HepG2 (cell line): ENCODE data around the gene ARFIP1. TPM values are rescaled to one million over a fixed set of nuclear protein-coding genes. Genes with fewer than 3 reads are reported as not detected.
A peak's percentile ranks its signal among the peaks of the same experiment; 100 is the strongest.

Experiments used
- ATAC-seq: fragments of 200-7000 bp; cut with Tn5 transposase; 3 replicates; pipeline ENCODE4 v1.9.1; 2020; ENCODE audit warnings: mild to moderate bottlenecking, moderate library complexity
- BruUV-seq: library from RNA; stranded (reverse); fragments of 400-500 nt; replicated peaks from 2 replicates; lab custom pipeline; 2021; lab: Mats Ljungman, UMichigan
- CTCF ChIA-PET: fragments of 300-600 bp; formaldehyde crosslinking; extraction: SDS; loops from one replicate; lab custom pipeline; 2021; ENCODE audit warnings: low total read pairs, inconsistent platforms, low intra/inter-chr PET ratio; lab: Yijun Ruan, JAX
- POLR2A ChIA-PET: fragments of 350-600 bp; sonication (Branson Sonifier 250); formaldehyde crosslinking; loops from one replicate; lab custom pipeline; 2020; ENCODE audit warnings: antibody characterized with exemption, inconsistent platforms; lab: Yijun Ruan, JAX
- DNase-seq: peaks from one replicate; pipeline ENCODE4 v3.0.0-alpha.2; 2015; ENCODE audit warnings: low spot score
- FAIRE-seq: peaks from 3 replicates; lab custom pipeline; 2011; peaks lifted over from hg19 to GRCh38; lab: Jason Lieb, UNC
- H2AFZ ChIP-seq: one replicate; pipeline ENCODE4 v1.6.1; 2011; ENCODE audit warnings: low read length, inconsistent platforms
- H3K27ac ChIP-seq: fragments of 300-600 bp; 3 replicates; pipeline ENCODE4 v1.8.0; 2011; ENCODE audit warnings: mixed run types, mild to moderate bottlenecking, mixed read lengths, low read length, inconsistent platforms; ENCODE audit not compliant: insufficient read depth; ENCODE audit errors: extremely low read length
- H3K27me3 ChIP-seq, 2 experiments: fragments of 200-600 bp in 1 of 2; 2 replicates in 1 of 2; 3 replicates in 1 of 2; pipeline versions ENCODE4 v1.6.0 to v1.8.0; 2011; ENCODE audit warnings: low read length in 2 of 2, mild to moderate bottlenecking in 2 of 2, moderate library complexity in 2 of 2, inconsistent platforms in 1 of 2; ENCODE audit not compliant: insufficient read depth in 2 of 2, control insufficient read depth in 1 of 2
- H3K36me3 ChIP-seq, 2 experiments: fragments of 200-600 bp in 1 of 2; replicated peaks in 1 of 2; 2 replicates in 1 of 2; 3 replicates in 1 of 2; pipeline versions ENCODE4 v1.5.1 to v1.8.0; 2011; ENCODE audit warnings: low read length in 2 of 2, inconsistent platforms in 1 of 2; ENCODE audit not compliant: insufficient read depth in 2 of 2, control insufficient read depth in 1 of 2
- H3K4me1 ChIP-seq: 2 replicates; pipeline ENCODE4 v1.5.1; 2012; ENCODE audit warnings: low read length, inconsistent platforms; ENCODE audit not compliant: insufficient read depth
- H3K4me2 ChIP-seq: 2 replicates; pipeline ENCODE4 v1.6.0; 2011; ENCODE audit warnings: low read depth, low read length, inconsistent platforms
- H3K4me3 ChIP-seq, 3 experiments: fragments of 200-600 bp in 1 of 3; sonication (generic), shearing (Covaris generic) in 1 of 3; replicated peaks in 1 of 3; 2 replicates each; pipeline ENCODE4 v1.5.1; 2011 to 2016; ENCODE audit warnings: low read length in 3 of 3, inconsistent platforms in 2 of 3, low read depth in 2 of 3, mild to moderate bottlenecking in 2 of 3, control low read depth in 1 of 3, mixed read lengths in 1 of 3; ENCODE audit not compliant: insufficient read depth in 1 of 3
- H3K79me2 ChIP-seq: one replicate; pipeline ENCODE4 v1.6.1; 2011; ENCODE audit warnings: low read length, inconsistent platforms; ENCODE audit not compliant: insufficient read depth
- H3K9ac ChIP-seq: 2 replicates; pipeline ENCODE4 v1.6.0; 2011; ENCODE audit warnings: mild to moderate bottlenecking, low read depth, low read length, inconsistent platforms; ENCODE audit not compliant: insufficient read depth
- H3K9me3 ChIP-seq: 2 replicates; pipeline ENCODE4 v1.5.1; 2012; ENCODE audit warnings: mild to moderate bottlenecking, low read length
- H4K20me1 ChIP-seq: 2 replicates; pipeline ENCODE4 v1.6.0; 2011; ENCODE audit warnings: inconsistent platforms, mild to moderate bottlenecking, low read length, moderate library complexity; ENCODE audit not compliant: insufficient read depth
- AHR ChIP-seq: IDR thresholded peaks from 2 replicates; pipeline ENCODE4 v1.6.1; 2018; ENCODE audit warnings: missing genetic modification reagents, missing compliant biosample characterization
- ARID3A ChIP-seq: IDR thresholded peaks from 2 replicates; pipeline ENCODE4 v1.6.1; 2012; ENCODE audit warnings: low read depth, low read length, improper control_type of control experiment
- ARNT ChIP-seq: fragments of 450-650 bp; IDR thresholded peaks from 2 replicates; pipeline ENCODE4 v1.6.1; 2017
- ATAD3A ChIP-seq: sonication (generic); formaldehyde crosslinking; IDR thresholded peaks from 2 replicates; pipeline ENCODE4 v1.4.0; 2020; ENCODE audit warnings: missing genetic modification reagents
- BORCS8-MEF2B ChIP-seq: sonication (generic); formaldehyde crosslinking; IDR thresholded peaks from 2 replicates; pipeline ENCODE4 v1.8.0; 2022; ENCODE audit warnings: mild to moderate bottlenecking, missing genetic modification reagents
- DNMT1 ChIP-seq: sonication (generic); formaldehyde crosslinking; IDR thresholded peaks from 2 replicates; pipeline ENCODE4 v1.5.1; 2020; ENCODE audit warnings: mild to moderate bottlenecking, missing genetic modification reagents
- FOXK1 ChIP-seq: sonication (generic); formaldehyde crosslinking; IDR thresholded peaks from 2 replicates; pipeline ENCODE4 v1.4.0; 2020; ENCODE audit warnings: low read depth, missing genetic modification reagents, borderline replicate concordance
- HIC2 ChIP-seq: sonication (generic); formaldehyde crosslinking; IDR thresholded peaks from 2 replicates; pipeline ENCODE4 v1.9.0; 2022; ENCODE audit warnings: low read depth, missing genetic modification reagents
- IKZF1 ChIP-seq: fragments of 450-650 bp; IDR thresholded peaks from 2 replicates; pipeline ENCODE4 v1.7.1; 2016
- MAFF ChIP-seq: IDR thresholded peaks from 2 replicates; pipeline ENCODE4 v1.6.1; 2011; ENCODE audit warnings: low read depth, low read length, improper control_type of control experiment
- MAFK ChIP-seq, 2 experiments: IDR thresholded peaks in 1 of 2; conservative IDR thresholded peaks in 1 of 2; 2 replicates each; pipeline ENCODE4 v1.6.1; 2011; ENCODE audit warnings: improper control_type of control experiment in 2 of 2, low read length in 2 of 2
- NCOR1 ChIP-seq: fragments of 200-600 bp; sonication (generic); IDR thresholded peaks from 2 replicates; pipeline ENCODE4 v1.7.0; 2017; ENCODE audit warnings: antibody characterized with exemption, low read length, borderline replicate concordance
- NFE2L2 ChIP-seq: fragments of 150-350 bp; IDR thresholded peaks from 2 replicates; pipeline ENCODE4 v1.6.1; 2014; ENCODE audit warnings: low read length
- ZNF3 ChIP-seq: IDR thresholded peaks from 2 replicates; pipeline ENCODE4 v1.7.0; 2017; ENCODE audit warnings: inconsistent platforms
- ZNF512 ChIP-seq: sonication (generic); formaldehyde crosslinking; IDR thresholded peaks from 2 replicates; pipeline ENCODE4 v1.4.0; 2020; ENCODE audit warnings: mild to moderate bottlenecking, missing genetic modification reagents
- ZNF577 ChIP-seq: sonication (generic); formaldehyde crosslinking; IDR thresholded peaks from 2 replicates; pipeline ENCODE4 v1.4.0; 2020; ENCODE audit warnings: mild to moderate bottlenecking, low read depth, missing genetic modification reagents, borderline replicate concordance
- ZNF644 ChIP-seq: IDR thresholded peaks from 2 replicates; pipeline ENCODE4 v1.6.1; 2016; ENCODE audit warnings: low read depth
- ZNF770 ChIP-seq: sonication (generic); formaldehyde crosslinking; IDR thresholded peaks from 2 replicates; pipeline ENCODE4 v1.5.0; 2020; ENCODE audit warnings: mild to moderate bottlenecking, missing genetic modification reagents
- WGBS: methylation state at CpG from one replicate; pipeline ENCODE4 v1.1.6; 2017; ENCODE audit warnings: low lambda C conversion rate; 5-methylcytosine and 5-hydroxymethylcytosine counted together
- in situ Hi-C: cut with HindIII; loops from 2 replicates; pipeline ENCODE4 v1.10.0; 2017; ENCODE audit warnings: low pct_unique_long_range_greater_than_20kb; ENCODE audit not compliant: extremely low pct_ligation_motif_present
- intact Hi-C: fragments of 100-400 bp; cut with micrococcal nuclease; formaldehyde crosslinking; loops from one replicate; pipeline ENCODE4 v1.10.0; 2022; ENCODE audit not compliant: unreplicated experiment
- polyA plus RNA-seq, 8 experiments: library from polyadenylated mRNA; depleted of rRNA in 3 of 8; stranded (reverse) in 7 of 8; unstranded in 1 of 8; fragments of >200 nt; fragmentation: Illumina TruSeq in 4 of 8; extraction: Trizol in 4 of 8; gene quantifications; 2 replicates each; pipeline versions ENCODE4 v1.2.1 to v1.2.3, GENCODE V29; 2011 to 2016; ENCODE audit warnings: low read depth in 4 of 8, missing spikeins in 1 of 8, mixed read lengths in 1 of 8; ENCODE audit not compliant: insufficient read depth in 1 of 8
- total RNA-seq, 5 experiments: library from RNA; depleted of rRNA; stranded (reverse); fragments of >200 nt; fragmentation: Illumina TruSeq; extraction: Trizol; gene quantifications; 2 replicates each; pipeline ENCODE4 v1.2.3, GENCODE V29; 2016; ENCODE audit warnings: low read depth in 1 of 5
- TF ChIP-seq, protein P1 (sequence below): sonication (generic); formaldehyde crosslinking; IDR thresholded peaks from 2 replicates; pipeline ENCODE4 v1.5.0; 2020; ENCODE audit warnings: missing genetic modification reagents

ARFIP1 gene
- total and polyA plus RNA-seq, 2 of the 13 experiments (the other 11 are each of a cell fraction or from before 2014, with no cell fraction given), result 9.9 to 27.7 TPM

DNA sequence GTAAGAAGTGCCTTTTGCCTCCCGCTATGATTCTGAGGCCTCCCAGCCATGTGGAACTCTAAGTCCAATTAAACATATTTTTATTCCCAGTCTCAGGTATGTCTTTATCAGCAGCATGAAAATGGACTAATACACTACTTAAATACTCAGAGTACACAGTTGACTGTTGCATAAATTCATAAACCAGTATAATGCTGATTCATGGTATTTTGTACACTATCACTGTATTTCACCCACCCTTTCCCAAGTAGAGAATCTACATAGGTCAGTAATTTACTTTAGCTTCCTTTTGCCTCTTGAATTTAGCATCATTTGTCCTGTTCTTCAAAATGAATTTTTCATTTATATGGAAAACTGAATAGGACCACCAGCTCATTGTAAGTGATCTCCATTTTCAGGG is 98.1 kb downstream of the ARFIP1 start:
- DNase-seq (no peak), FAIRE-seq (no peak), ATAC-seq (no peak)
- no peaks in the 10 kb centered on the region for H4K20me1 ChIP-seq
- no peaks in the 10 kb centered on the region for H3K4me1 ChIP-seq
- H3K27me3 ChIP-seq, result no peaks in the 10 kb centered on the region
- ChIA-PET POLR2A (no interaction called here), CTCF (no interaction called here)
- H2AFZ ChIP-seq, result no peak overlapping the region
- intact Hi-C loops, result no loop called here
- H3K9ac ChIP-seq, result no peak overlapping the region
- H3K9me3 ChIP-seq, result no peaks in the 10 kb centered on the region; the same call in 1 of the 2 replicates
- no peak overlapping the region for H3K27ac ChIP-seq
- 100% methylated on average over 1 of the region's 1 CpG for WGBS
- in situ Hi-C loops, result no loop called here
- no TSS peak for BruUV-seq
- H3K36me3 ChIP-seq, result peaks cover 0 to 4% of the 10 kb centered on the region in 2 experiments; a peak in 1 of 5 replicates
- no peak overlapping the region for H3K4me2 ChIP-seq
- no peak overlapping the region for H3K4me3 ChIP-seq
- no peaks in the 10 kb centered on the region for H3K79me2 ChIP-seq
- no peak for TF ChIP-seq ZNF577
- TF ChIP-seq, protein P1, sequence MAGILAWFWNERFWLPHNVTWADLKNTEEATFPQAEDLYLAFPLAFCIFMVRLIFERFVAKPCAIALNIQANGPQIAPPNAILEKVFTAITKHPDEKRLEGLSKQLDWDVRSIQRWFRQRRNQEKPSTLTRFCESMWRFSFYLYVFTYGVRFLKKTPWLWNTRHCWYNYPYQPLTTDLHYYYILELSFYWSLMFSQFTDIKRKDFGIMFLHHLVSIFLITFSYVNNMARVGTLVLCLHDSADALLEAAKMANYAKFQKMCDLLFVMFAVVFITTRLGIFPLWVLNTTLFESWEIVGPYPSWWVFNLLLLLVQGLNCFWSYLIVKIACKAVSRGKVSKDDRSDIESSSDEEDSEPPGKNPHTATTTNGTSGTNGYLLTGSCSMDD (CRISPR knock-in tag), result no peak
- TF ChIP-seq MAFK (conservative IDR thresholded peaks at IDR 0.05 in 1 of 2, IDR thresholded peaks at IDR 0.05 in 1 of 2; ENCODE audit: low read length in 2 of 2), result peak; percentile 79 to 84; a peak in 3 of 4 replicates
- TF ChIP-seq AHR, result no peak
- TF ChIP-seq ATAD3A (CRISPR knock-in tag), result no peak
- no peak for TF ChIP-seq BORCS8-MEF2B (CRISPR knock-in tag)
- no peak for TF ChIP-seq DNMT1 (CRISPR knock-in tag)
- TF ChIP-seq NCOR1, result no peak
- TF ChIP-seq ZNF770 (CRISPR knock-in tag), result no peak
- no peak for TF ChIP-seq HIC2 (CRISPR knock-in tag)
- no peak for TF ChIP-seq ZNF512 (CRISPR knock-in tag)
- no peak for TF ChIP-seq ARID3A
- TF ChIP-seq ZNF644 (CRISPR knock-in tag), result no peak
- no peak for TF ChIP-seq IKZF1
- no peak for TF ChIP-seq FOXK1 (CRISPR knock-in tag)
- TF ChIP-seq MAFF, result peak; percentile 78
- TF ChIP-seq ARNT, result no peak
- no peak for TF ChIP-seq ZNF3
- TF ChIP-seq NFE2L2, result peak; percentile 31; the same call in 1 of the 2 replicates
